Transverse colon (tissue), 4 donors: ENCODE measurements around the gene ARHGEF7. TPM values are rescaled to one million over a fixed set of nuclear protein-coding genes. Genes with fewer than 3 reads are reported as not detected.
A peak's percentile ranks its signal among the peaks of the same experiment; 100 is the strongest.
"Not testable (repeated sequence)": the region's sequence is repeated elsewhere in the genome, so short reads cannot be mapped to it uniquely, and the experiment has no call there.

Experiments used
- DNase-seq: peaks from one replicate; pipeline ENCODE4 v3.0.0-alpha.2; 2019
- H3K27ac ChIP-seq, 4 donors: fragments of 200-600 bp; sonication (generic); 2 replicates each; pipeline ENCODE4 v1.5.1; 2016 to 2018; ENCODE audit warnings: inconsistent platforms in 4 of 4
- H3K27me3 ChIP-seq: fragments of 200-600 bp; sonication (generic); 2 replicates; pipeline ENCODE4 v1.5.1; 2017; ENCODE audit warnings: inconsistent platforms
- H3K36me3 ChIP-seq, 4 donors: fragments of 200-600 bp; sonication (generic); 2 replicates each; pipeline ENCODE4 v1.5.1; 2017 to 2019; ENCODE audit warnings: inconsistent platforms in 4 of 4
- H3K4me1 ChIP-seq, 4 donors: fragments of 200-600 bp; sonication (generic); 2 replicates each; pipeline ENCODE4 v1.5.1; 2017 to 2020; ENCODE audit warnings: inconsistent platforms in 4 of 4
- H3K4me3 ChIP-seq, 4 donors: fragments of 200-600 bp; sonication (generic); 1 replicate in 1 of 4; 2 replicates in 3 of 4; pipeline versions ENCODE4 v1.5.1 to v1.6.1; 2017 to 2019; ENCODE audit warnings: inconsistent platforms in 4 of 4
- H3K9me3 ChIP-seq, 2 donors: fragments of 200-600 bp; sonication (generic); 2 replicates each; pipeline ENCODE4 v1.5.1; 2017 to 2019; ENCODE audit warnings: inconsistent platforms in 2 of 2
- EP300 ChIP-seq: sonication (generic); formaldehyde crosslinking; IDR thresholded peaks from one replicate; pipeline ENCODE4 v1.6.1; 2017; ENCODE audit warnings: antibody characterized with exemption, low read depth
- POLR2A ChIP-seq: fragments of 450-650 bp; IDR thresholded peaks from one replicate; pipeline ENCODE4 v1.6.1; 2016; ENCODE audit warnings: antibody characterized with exemption, mild to moderate bottlenecking, moderate library complexity
- POLR2AphosphoS5 ChIP-seq, 3 donors: sonication (generic); formaldehyde crosslinking; IDR thresholded peaks; one replicate each; pipeline ENCODE4 v1.6.1; 2016; ENCODE audit warnings: antibody characterized with exemption in 3 of 3
- WGBS, 2 donors: methylation state at CpG; one replicate each; pipeline ENCODE4 v1.1.5; 2018; ENCODE audit warnings: low coverage in 1 of 2; 5-methylcytosine and 5-hydroxymethylcytosine counted together
- in situ Hi-C, 4 donors: fragments of 200-750 bp; cut with MboI; loops; one replicate each; pipeline versions ENCODE4 v1.15.0 to v1.15.1; 2017; ENCODE audit warnings: low sequenced_read_pairs in 3 of 4, low pct_ligation_motif_present in 1 of 4, low pct_unique_long_range_greater_than_20kb in 1 of 4
- intact Hi-C: fragments of 100-400 bp; cut with DNase I; formaldehyde crosslinking; loops from one replicate; pipeline ENCODE4 v1.15.1; 2023; ENCODE audit warnings: low total_unique reads
- total RNA-seq, 4 donors: library from RNA; depleted of rRNA; stranded (reverse); fragments of >200 nt; gene quantifications; one replicate each; pipeline ENCODE4 v1.1.0, GENCODE V29; 2016
- TF ChIP-seq, protein P1 (sequence below), 5 experiments: fragments of 200-600 bp in 3 of 5; fragments of 450-650 bp in 2 of 5; sonication (generic) in 3 of 5; IDR thresholded peaks; 1 replicate in 2 of 5; 2 replicates in 3 of 5; pipeline ENCODE4 v1.5.1; 2016 to 2017; ENCODE audit warnings: antibody characterized with exemption in 5 of 5, inconsistent platforms in 3 of 5, mild to moderate bottlenecking in 2 of 5, moderate library complexity in 1 of 5

The ARHGEF7 gene
- total RNA-seq, 4 donors from 2014 or later, result 62.3 to 104 (median 75.6) TPM

DNA sequence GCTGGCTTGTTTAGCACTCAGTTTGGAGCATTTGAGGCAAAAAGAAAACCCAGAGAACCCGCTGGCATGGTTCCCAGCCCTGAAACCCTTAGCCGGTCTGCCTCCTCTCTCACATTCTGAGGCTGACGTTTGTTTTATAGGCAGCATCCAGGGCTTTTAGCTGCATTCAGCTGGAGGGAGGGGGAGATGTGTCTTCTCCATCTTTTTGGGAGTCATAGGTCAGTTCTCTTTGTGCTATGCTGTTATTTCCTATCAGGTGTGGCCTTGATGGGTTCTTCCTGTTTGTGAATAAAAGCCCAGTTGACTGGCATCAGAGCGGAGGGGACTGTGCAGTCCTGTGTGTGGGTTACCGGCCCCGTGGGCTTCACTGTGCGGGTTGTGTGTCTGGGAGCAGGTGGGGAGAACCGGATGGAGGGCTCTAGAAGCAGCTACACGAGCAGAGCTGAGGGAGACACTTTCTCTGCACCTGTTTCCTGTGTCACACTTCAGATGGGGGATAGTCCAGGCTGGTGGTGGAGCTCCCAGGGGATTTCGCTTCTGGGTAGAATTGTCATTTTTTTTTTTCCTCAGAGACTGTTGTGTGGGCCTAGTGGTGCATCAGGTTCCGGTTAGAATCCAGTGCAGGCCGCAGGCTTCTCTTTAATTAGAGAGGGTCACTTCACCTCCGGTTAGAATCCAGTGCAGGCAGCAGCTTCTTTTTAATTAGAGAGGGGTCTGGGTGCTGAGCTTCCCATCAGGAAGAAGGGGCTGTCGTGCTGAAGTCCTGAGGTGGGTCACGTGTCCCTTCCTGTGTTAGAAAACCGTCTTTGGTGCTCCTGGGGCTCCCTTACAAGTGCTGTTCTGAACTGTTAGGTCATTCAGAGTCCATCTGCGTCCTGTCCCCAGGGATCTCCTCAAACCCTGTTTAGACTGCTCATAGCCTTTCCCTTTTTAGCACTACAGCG, 69.6 kb downstream of the ARHGEF7 start:
- Histone ChIP-seq H3K9me3 (no peaks in the 10 kb centered on the region), H3K4me1 (peaks cover 5 to 49% (median 15%) of the 10 kb centered on the region in 4 donors), H3K36me3 (no peaks in the 10 kb centered on the region), H3K27me3 (no peaks in the 10 kb centered on the region), H3K4me3 (no peak overlapping the region), H3K27ac (peak overlapping the region; percentile 37 to 50 (median 41))
- TF ChIP-seq, protein P1, sequence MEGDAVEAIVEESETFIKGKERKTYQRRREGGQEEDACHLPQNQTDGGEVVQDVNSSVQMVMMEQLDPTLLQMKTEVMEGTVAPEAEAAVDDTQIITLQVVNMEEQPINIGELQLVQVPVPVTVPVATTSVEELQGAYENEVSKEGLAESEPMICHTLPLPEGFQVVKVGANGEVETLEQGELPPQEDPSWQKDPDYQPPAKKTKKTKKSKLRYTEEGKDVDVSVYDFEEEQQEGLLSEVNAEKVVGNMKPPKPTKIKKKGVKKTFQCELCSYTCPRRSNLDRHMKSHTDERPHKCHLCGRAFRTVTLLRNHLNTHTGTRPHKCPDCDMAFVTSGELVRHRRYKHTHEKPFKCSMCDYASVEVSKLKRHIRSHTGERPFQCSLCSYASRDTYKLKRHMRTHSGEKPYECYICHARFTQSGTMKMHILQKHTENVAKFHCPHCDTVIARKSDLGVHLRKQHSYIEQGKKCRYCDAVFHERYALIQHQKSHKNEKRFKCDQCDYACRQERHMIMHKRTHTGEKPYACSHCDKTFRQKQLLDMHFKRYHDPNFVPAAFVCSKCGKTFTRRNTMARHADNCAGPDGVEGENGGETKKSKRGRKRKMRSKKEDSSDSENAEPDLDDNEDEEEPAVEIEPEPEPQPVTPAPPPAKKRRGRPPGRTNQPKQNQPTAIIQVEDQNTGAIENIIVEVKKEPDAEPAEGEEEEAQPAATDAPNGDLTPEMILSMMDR (IDR thresholded peaks at IDR 0.05), result no peak
- intact Hi-C loops (no loop called here), in situ Hi-C loops (no loop called here)
- peak; percentile 36 for DNase-seq
- 55 to 58% methylated on average over 7 to 18 of the region's 18 CpGs for WGBS, 2 donors

DNA sequence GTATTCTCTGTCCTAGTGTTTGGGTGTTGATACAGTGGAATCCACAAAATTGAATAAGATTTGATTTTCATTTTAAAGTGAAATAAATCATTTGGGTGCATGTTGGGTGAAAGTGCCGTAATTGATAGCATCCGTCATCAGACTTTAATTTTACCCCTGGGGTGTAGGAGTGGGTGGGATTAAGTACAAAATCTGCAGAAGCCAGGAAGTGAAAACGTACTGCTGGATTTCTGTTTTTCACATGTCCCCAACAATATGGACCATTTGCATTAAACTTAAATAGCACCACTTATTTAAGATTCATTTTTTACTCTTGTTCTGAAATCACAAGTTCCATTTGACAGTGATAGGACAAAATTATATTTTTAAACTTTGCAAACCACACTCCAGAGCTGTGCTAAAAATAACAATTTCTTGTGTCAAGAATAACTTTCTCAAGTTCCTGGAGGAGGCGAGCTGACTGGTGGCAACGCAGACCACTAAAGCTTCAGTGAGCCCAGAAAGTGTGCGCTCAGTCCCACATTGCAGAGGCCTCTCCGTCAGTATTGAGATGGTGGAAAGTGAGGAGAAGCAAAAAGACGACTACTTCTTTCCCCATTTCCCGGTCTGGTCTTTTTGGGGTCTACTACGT, 71.3 kb downstream of the ARHGEF7 start:
- Histone ChIP-seq H3K27me3 (no peaks in the 10 kb centered on the region), H3K9me3 (no peaks in the 10 kb centered on the region), H3K4me3 (no peak overlapping the region), H3K4me1 (peaks cover 5 to 49% (median 15%) of the 10 kb centered on the region in 4 donors), H3K36me3 (no peaks in the 10 kb centered on the region), H3K27ac (no peak overlapping the region)
- DNase-seq, result no peak
- in situ Hi-C loops, result no loop called here
- TF ChIP-seq, protein P1 (IDR thresholded peaks at IDR 0.05), result no peak
- TF ChIP-seq EP300 (no peak), POLR2AphosphoS5 (IDR thresholded peaks at IDR 0.05) (no peak), POLR2A (no peak)
- intact Hi-C loops, result no loop called here
- WGBS, 2 donors, result 82 to 85% methylated on average over 3 to 10 of the region's 10 CpGs

DNA sequence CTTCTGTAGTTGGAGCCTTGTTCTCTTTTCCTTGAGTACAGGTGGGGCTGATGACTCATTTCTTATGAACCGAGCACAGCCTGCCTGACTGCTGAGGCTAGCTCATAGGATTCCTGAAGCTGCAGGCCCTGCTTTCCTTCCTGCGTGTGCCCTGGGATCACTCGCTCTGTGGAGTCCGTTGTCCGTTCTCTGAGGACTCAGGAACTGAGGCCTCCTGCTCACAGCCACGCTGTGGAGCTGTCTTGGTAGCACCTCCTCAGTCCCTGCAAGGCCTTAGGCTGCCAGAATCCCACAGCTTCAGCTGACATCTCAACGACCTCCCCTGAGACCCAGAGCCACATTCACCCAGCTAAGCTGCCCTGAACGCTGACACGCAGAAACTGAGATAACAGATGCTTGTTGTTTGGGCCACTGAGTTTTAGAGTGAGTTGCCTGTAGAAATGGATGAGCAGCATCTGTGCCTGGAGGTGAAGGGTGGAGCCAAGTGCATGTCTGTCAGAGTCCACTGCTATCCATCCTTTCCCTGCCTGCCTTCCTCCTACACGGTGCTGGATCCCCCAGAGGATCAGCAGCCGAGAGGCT, 72.9 kb downstream of the ARHGEF7 start:
- intact Hi-C loops (no loop called here), in situ Hi-C loops (no loop called here)
- Histone ChIP-seq H3K27ac (peak overlapping the region in 2 of 4 donors; percentile 5 to 8), H3K9me3 (no peaks in the 10 kb centered on the region), H3K4me3 (no peak overlapping the region), H3K27me3 (no peaks in the 10 kb centered on the region), H3K36me3 (no peaks in the 10 kb centered on the region), H3K4me1 (peaks cover 5 to 48% (median 15%) of the 10 kb centered on the region in 4 donors)
- WGBS, 2 donors, result 72 to 74% methylated on average over 3 to 11 of the region's 11 CpGs
- TF ChIP-seq EP300 (no peak), POLR2AphosphoS5 (IDR thresholded peaks at IDR 0.05) (no peak), POLR2A (no peak)
- TF ChIP-seq, protein P1 (IDR thresholded peaks at IDR 0.05), result no peak
- no peak for DNase-seq

DNA sequence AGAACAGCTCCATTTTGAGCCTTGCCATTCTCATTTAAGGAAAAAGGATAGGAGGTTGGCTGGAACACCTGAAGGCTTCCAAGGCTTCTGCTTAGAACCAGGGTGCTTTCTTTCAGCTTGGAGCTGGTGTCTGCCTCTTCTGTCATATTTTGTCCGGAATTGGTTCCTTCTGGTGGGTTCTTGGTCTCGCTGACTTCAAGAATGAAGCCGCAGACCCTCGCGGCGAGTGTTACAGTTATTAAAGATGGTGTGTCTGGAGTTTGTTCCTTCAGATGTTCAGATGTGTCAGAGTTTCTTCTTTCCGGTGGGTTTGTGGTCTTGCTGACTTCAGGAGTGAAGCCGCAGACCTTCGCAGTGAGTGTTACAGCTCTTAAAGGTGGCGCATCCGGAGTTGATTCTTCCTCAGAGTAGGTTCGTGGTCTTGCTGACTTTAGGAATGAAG, 74.0 kb downstream of the ARHGEF7 start:
- 80 to 89% methylated on average over 1 to 12 of the region's 12 CpGs for WGBS, 2 donors

DNA sequence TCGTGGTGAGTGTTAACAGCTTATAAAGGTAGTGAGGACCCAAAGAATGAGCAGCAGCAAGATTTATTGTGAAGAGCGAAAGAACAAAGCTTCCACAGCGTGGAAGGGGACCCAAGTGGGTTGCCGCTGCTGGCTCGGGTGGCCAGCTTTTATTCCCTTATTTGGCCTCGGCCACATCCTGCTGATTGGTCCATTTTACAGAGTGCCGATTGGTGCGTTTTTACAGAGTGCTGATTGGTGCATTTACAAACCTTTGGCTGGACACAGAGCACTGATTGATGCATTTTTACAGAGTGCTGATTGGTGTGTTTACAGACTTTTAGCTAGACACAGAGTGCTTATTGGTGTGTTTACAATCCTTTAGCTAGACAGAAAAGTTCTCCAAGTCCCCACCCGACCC, 74.4 kb downstream of the ARHGEF7 start:
- H3K36me3 ChIP-seq, intact Hi-C loops, H3K4me3 ChIP-seq, H3K27me3 ChIP-seq, in situ Hi-C loops, DNase-seq, H3K9me3 ChIP-seq, H3K27ac ChIP-seq: not testable (repeated sequence)
- H3K4me1 ChIP-seq, result peaks cover 0 to 34% (median 9%) of the 10 kb centered on the region in 4 donors
- 90 to 98% methylated on average over 6 to 9 of the region's 9 CpGs for WGBS, 2 donors

More for the DNA sequence above, 74.0 kb downstream of the ARHGEF7 start:
- H3K27ac ChIP-seq, H3K36me3 ChIP-seq, in situ Hi-C loops, H3K4me3 ChIP-seq, H3K27me3 ChIP-seq, intact Hi-C loops, H3K9me3 ChIP-seq: not testable (repeated sequence)
- peak; percentile 24 for DNase-seq
- peaks cover 3 to 38% (median 11%) of the 10 kb centered on the region in 4 donors for H3K4me1 ChIP-seq

DNA sequence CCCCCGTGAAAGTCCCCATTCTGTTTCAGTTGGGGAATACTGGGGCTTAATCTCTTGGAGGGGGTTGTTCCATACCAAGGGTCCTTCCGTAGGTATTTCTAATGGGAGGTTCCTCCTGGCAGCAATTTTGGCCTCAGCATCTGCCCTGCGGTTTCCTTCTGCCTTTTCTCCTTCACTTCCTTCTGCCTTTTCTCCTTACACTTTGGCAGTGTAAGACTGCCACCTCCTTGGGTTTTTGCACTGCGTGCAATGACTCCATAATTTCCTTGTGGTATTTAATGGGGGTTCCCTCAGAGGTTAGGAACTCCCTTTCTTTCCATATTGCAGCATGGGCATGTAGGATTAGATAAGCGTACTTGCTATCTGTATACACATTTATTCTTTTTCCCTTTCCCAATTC, 78.1 kb downstream of the ARHGEF7 start:
- in situ Hi-C loops, DNase-seq: not testable (repeated sequence)

DNA sequence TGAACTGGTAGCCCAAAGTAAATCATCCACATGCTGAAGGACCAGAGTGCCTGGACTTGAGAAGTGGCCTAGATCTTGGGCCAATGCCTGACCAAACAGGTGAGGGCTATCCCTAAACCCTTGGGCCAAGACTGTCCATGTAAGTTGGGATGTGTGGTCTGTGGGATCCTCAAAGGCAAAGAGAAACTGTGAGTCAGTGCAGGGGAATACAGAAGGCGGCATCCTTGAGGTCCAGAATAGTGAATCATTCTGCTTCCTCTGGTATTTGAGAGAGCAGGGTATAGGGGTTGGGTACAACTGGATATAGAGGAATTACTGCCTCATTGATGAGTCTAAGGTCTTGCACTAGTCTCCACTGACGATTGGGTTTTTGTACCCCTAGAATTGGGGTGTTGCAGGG, 79.5 kb downstream of the ARHGEF7 start:
- in situ Hi-C loops, DNase-seq, H3K9me3 ChIP-seq, H3K4me3 ChIP-seq, H3K4me1 ChIP-seq, intact Hi-C loops, H3K27me3 ChIP-seq, H3K27ac ChIP-seq, H3K36me3 ChIP-seq: not testable (repeated sequence)
- 88 to 93% methylated on average over 1 to 2 of the region's 2 CpGs for whole genome bisulfite sequencing, 2 donors

More for the DNA sequence above, 78.1 kb downstream of the ARHGEF7 start:
- H3K36me3 ChIP-seq, H3K4me1 ChIP-seq, intact Hi-C loops, H3K27ac ChIP-seq, H3K9me3 ChIP-seq, H3K27me3 ChIP-seq, H3K4me3 ChIP-seq: not testable (repeated sequence)
- WGBS, 2 donors, result 89 to 90% methylated on average over 5 of the region's 5 CpGs
